ENCODE data around the gene DCDC1.

Gene DCDC1

GRCh38 chr11:30879322-30880005, 490.1 kb downstream of the DCDC1 start:
- Histone ChIP-seq H3K9me3 (no peaks in the 10 kb centered on the region), H3K27ac (no peak overlapping the region), H3K36me3 (no peaks in the 10 kb centered on the region), H3K27me3 (no peaks in the 10 kb centered on the region), H3K4me1 (peaks cover 0 to 23% (median 4%) of the 10 kb centered on the region in 4 donors), H3K4me3 (no peak overlapping the region)
- intact Hi-C loops (cut with DNase I; ENCODE audit: low total_unique reads) = no loop called here
- DNase-seq = no peak
- no peak for TF ChIP-seq CTCF (IDR thresholded peaks at IDR 0.05)

GRCh38 chr11:30878400-30878799, 491.1 kb downstream of the DCDC1 start:
- Histone ChIP-seq H3K27me3 (no peaks in the 10 kb centered on the region), H3K4me1 (peaks cover 0 to 23% (median 4%) of the 10 kb centered on the region in 4 donors), H3K9me3 (no peaks in the 10 kb centered on the region), H3K27ac (no peak overlapping the region), H3K4me3 (no peak overlapping the region), H3K36me3 (no peaks in the 10 kb centered on the region)
- no peak for TF ChIP-seq CTCF (IDR thresholded peaks at IDR 0.05)
- intact Hi-C loops (cut with DNase I; ENCODE audit: low total_unique reads) = no loop called here
- DNase-seq = no peak

- no peak for TF ChIP-seq CTCF (IDR thresholded peaks at IDR 0.05)
- Histone ChIP-seq H3K27ac (no peak overlapping the region), H3K4me3 (no peak overlapping the region), H3K27me3 (no peaks in the 10 kb centered on the region), H3K9me3 (no peaks in the 10 kb centered on the region), H3K36me3 (no peaks in the 10 kb centered on the region), H3K4me1 (peaks cover 0 to 23% (median 4%) of the 10 kb centered on the region in 4 donors)
- intact Hi-C loops (cut with DNase I; ENCODE audit: low total_unique reads) = no loop called here
- DNase-seq = no peak
Observed at GRCh38 chr11:30876663-30877396, 492.7 kb downstream of the DCDC1 start.

- no peak for DNase-seq
- Histone ChIP-seq H3K27ac (no peak overlapping the region), H3K9me3 (no peaks in the 10 kb centered on the region), H3K27me3 (no peaks in the 10 kb centered on the region), H3K4me1 (peaks cover 0 to 23% (median 4%) of the 10 kb centered on the region in 4 donors), H3K4me3 (no peak overlapping the region), H3K36me3 (no peaks in the 10 kb centered on the region)
- intact Hi-C loops (cut with DNase I; ENCODE audit: low total_unique reads) = no loop called here
- no peak for TF ChIP-seq CTCF (IDR thresholded peaks at IDR 0.05)
Observed at GRCh38 chr11:30876228-30876627, 493.3 kb downstream of the DCDC1 start.

- Histone ChIP-seq H3K4me1 (peaks cover 0 to 23% (median 4%) of the 10 kb centered on the region in 4 donors), H3K9me3 (no peaks in the 10 kb centered on the region), H3K4me3 (no peak overlapping the region), H3K27ac (no peak overlapping the region), H3K36me3 (no peaks in the 10 kb centered on the region), H3K27me3 (no peaks in the 10 kb centered on the region)
- DNase-seq = no peak
- no peak for TF ChIP-seq CTCF (IDR thresholded peaks at IDR 0.05)
- intact Hi-C loops (cut with DNase I; ENCODE audit: low total_unique reads) = no loop called here
Observed at GRCh38 chr11:30875806-30876205, 493.7 kb downstream of the DCDC1 start.

Measured in tibial artery (tissue), 4 donors.